CD4-positive, CD25-positive, alpha-beta regulatory T cell (primary cell): ENCODE measurements around the gene SNX17. TPM values are rescaled to one million over a fixed set of nuclear protein-coding genes. Genes with fewer than 3 reads are reported as not detected.
A peak's percentile ranks its signal among the peaks of the same experiment; 100 is the strongest.

Source experiments
- ATAC-seq, 2 donors: fragments of 150-1000 bp; cut with Tn5 transposase; one replicate each; pipeline ENCODE4 v1.10.0; 2021; ENCODE audit warnings: low read depth in 2 of 2, moderate number of reproducible peaks in 2 of 2, moderate library complexity in 1 of 2
- DNase-seq, 3 donors: peaks; one replicate each; pipeline versions ENCODE4 v3.0.0 to v3.0.0-alpha.2; 2012 to 2022; ENCODE audit warnings: mixed read lengths in 1 of 3
- H3K27ac ChIP-seq: one replicate; pipeline ENCODE4 v1.7.0; 2013; ENCODE audit warnings: mild to moderate bottlenecking, low read length; ENCODE audit not compliant: insufficient read depth, poor library complexity, severe bottlenecking
- H3K27me3 ChIP-seq: one replicate; pipeline ENCODE4 v1.7.0; 2013; ENCODE audit warnings: low read length; ENCODE audit not compliant: control insufficient read depth, insufficient read depth
- H3K36me3 ChIP-seq: one replicate; pipeline ENCODE4 v1.7.0; 2013; ENCODE audit warnings: mild to moderate bottlenecking, low read length, moderate library complexity; ENCODE audit not compliant: control insufficient read depth, insufficient read depth
- H3K4me1 ChIP-seq: 2 replicates; pipeline ENCODE4 v1.7.0; 2013; ENCODE audit warnings: mild to moderate bottlenecking, low read length; ENCODE audit not compliant: insufficient read depth, control insufficient read depth, poor library complexity, severe bottlenecking
- H3K4me3 ChIP-seq: one replicate; pipeline ENCODE4 v1.7.0; 2013; ENCODE audit warnings: low read depth, mild to moderate bottlenecking, low read length, moderate library complexity
- H3K9me3 ChIP-seq, 2 experiments: 1 replicate in 1 of 2; 2 replicates in 1 of 2; pipeline ENCODE4 v1.7.0; 2013; ENCODE audit warnings: low read length in 2 of 2, mild to moderate bottlenecking in 1 of 2, moderate library complexity in 1 of 2; ENCODE audit not compliant: control insufficient read depth in 2 of 2
- H3K27ac Mint-ChIP-seq, 3 donors: one replicate each; pipeline ENCODE4 v1.8.0; 2020 to 2022; ENCODE audit warnings: mild to moderate bottlenecking in 3 of 3, mixed read lengths in 3 of 3, moderate library complexity in 2 of 3
- H3K27me3 Mint-ChIP-seq: one replicate; pipeline ENCODE4 v1.8.0; 2022; ENCODE audit warnings: mild to moderate bottlenecking, mixed read lengths
- H3K36me3 Mint-ChIP-seq: one replicate; pipeline ENCODE4 v1.8.0; 2020; ENCODE audit warnings: mixed read lengths
- H3K4me1 Mint-ChIP-seq, 4 donors: one replicate each; pipeline ENCODE4 v1.8.0; 2020 to 2022; ENCODE audit warnings: mixed read lengths in 4 of 4, mild to moderate bottlenecking in 1 of 4
- H3K4me3 Mint-ChIP-seq, 4 donors: one replicate each; pipeline ENCODE4 v1.8.0; 2020 to 2022; ENCODE audit warnings: mild to moderate bottlenecking in 4 of 4, mixed read lengths in 4 of 4, moderate library complexity in 3 of 4
- H3K9me3 Mint-ChIP-seq, 7 donors: one replicate each; pipeline ENCODE4 v1.8.0; 2020 to 2022; ENCODE audit warnings: mixed read lengths in 7 of 7, mild to moderate bottlenecking in 3 of 7, moderate library complexity in 2 of 7
- polyA plus RNA-seq, 4 donors: library from polyadenylated mRNA; unstranded; fragments of 300-500 nt; fragmentation: Illumina TruSeq; gene quantifications; one replicate each; pipeline ENCODE4 v1.2.3, GENCODE V29; 2021
- total RNA-seq: library from RNA; stranded (reverse); gene quantifications from one replicate; pipeline ENCODE4 v1.2.3, GENCODE V29; 2022

The SNX17 gene
- total RNA-seq (85.5 TPM), polyA plus RNA-seq (100 to 1,000 TPM; 224 to 262 (median 243) TPM)

GRCh38 chr2:27370026-27370815 lies at the start of gene SNX17, which contains the start of gene EIF2B4:
Gene SNX17 (plus strand): TSS chr2:27370616. CDS start chr2:27370744, 128 bp downstream.
Gene EIF2B4 (minus strand): TSS chr2:27370338. CDS start chr2:27370314, 24 bp downstream.
- Mint-ChIP-seq H3K4me1 (peaks cover 3 to 58% (median 41%) of the 10 kb centered on the region in 4 donors), H3K27me3 (no peaks in the 10 kb centered on the region), H3K9me3 (no peaks in the 10 kb centered on the region), H3K27ac (peak within 1 kb of the TSS; percentile 94 to 99 (median 98)), H3K36me3 (peaks cover 28% of the 10 kb centered on the region), H3K4me3 (peak within 1 kb of the TSS; percentile 91 to 100 (median 100))
- peak; percentile 94 for ATAC-seq
- peak within 1 kb of the TSS; percentile 87 for H3K4me3 ChIP-seq
- H3K36me3 ChIP-seq: peaks cover 49% of the 10 kb centered on the region
- H3K27ac ChIP-seq: peak within 1 kb of the TSS; percentile 88
- H3K27me3 ChIP-seq: no peaks in the 10 kb centered on the region
- H3K4me1 ChIP-seq: peaks cover 31% of the 10 kb centered on the region
- no peaks in the 10 kb centered on the region for H3K9me3 ChIP-seq
- DNase-seq: peak; percentile 99

GRCh38 chr2:27320958-27321543 lies 49.4 kb upstream of the SNX17 start:
- Mint-ChIP-seq H3K36me3 (peaks cover 6% of the 10 kb centered on the region), H3K4me1 (peaks cover 0 to 29% (median 20%) of the 10 kb centered on the region in 4 donors), H3K27me3 (no peaks in the 10 kb centered on the region), H3K27ac (peak overlapping the region in 1 of 3 donors; percentile 45), H3K9me3 (no peaks in the 10 kb centered on the region), H3K4me3 (peak overlapping the region; percentile 49 to 93 (median 87))
- ATAC-seq: no peak
- Histone ChIP-seq H3K4me1 (peaks cover 24% of the 10 kb centered on the region), H3K36me3 (peaks cover 1% of the 10 kb centered on the region), H3K27ac (no peak overlapping the region), H3K9me3 (no peaks in the 10 kb centered on the region), H3K4me3 (peak overlapping the region; percentile 17), H3K27me3 (no peaks in the 10 kb centered on the region)
- no peak for DNase-seq

- ATAC-seq (peak in 1 of 2 donors; percentile 17), DNase-seq (peak in 1 of 3 donors; percentile 51)
- no peaks in the 10 kb centered on the region for H3K27me3 ChIP-seq
- no peaks in the 10 kb centered on the region for H3K9me3 Mint-ChIP-seq
- peak overlapping the region; percentile 48 to 99 (median 98) for H3K27ac Mint-ChIP-seq
- peaks cover 24% of the 10 kb centered on the region for H3K4me1 ChIP-seq
- H3K36me3 Mint-ChIP-seq: peaks cover 17% of the 10 kb centered on the region
- H3K4me3 ChIP-seq: peak overlapping the region; percentile 95
- H3K4me1 Mint-ChIP-seq: peaks cover 0 to 29% (median 20%) of the 10 kb centered on the region in 4 donors
- peaks cover 13% of the 10 kb centered on the region for H3K36me3 ChIP-seq
- H3K9me3 ChIP-seq: no peaks in the 10 kb centered on the region
- H3K27ac ChIP-seq: peak overlapping the region; percentile 87
- H3K4me3 Mint-ChIP-seq: peak overlapping the region; percentile 92 to 98 (median 93)
- no peaks in the 10 kb centered on the region for H3K27me3 Mint-ChIP-seq
Observed at GRCh38 chr2:27322301-27322765, 48.1 kb upstream of the SNX17 start.

GRCh38 chr2:27322766-27323595 lies 47.4 kb upstream of the SNX17 start, which contains the start of gene MPV17:
Gene MPV17 (minus strand): TSS chr2:27323097. CDS start chr2:27322517, 580 bp downstream.
- Histone ChIP-seq H3K4me1 (peaks cover 24% of the 10 kb centered on the region), H3K27ac (peak within 1 kb of the TSS; percentile 87), H3K4me3 (peak within 1 kb of the TSS; percentile 95), H3K9me3 (no peaks in the 10 kb centered on the region), H3K27me3 (no peaks in the 10 kb centered on the region), H3K36me3 (peaks cover 16% of the 10 kb centered on the region)
- Mint-ChIP-seq H3K4me3 (peak within 1 kb of the TSS; percentile 92 to 98 (median 93)), H3K9me3 (no peaks in the 10 kb centered on the region), H3K36me3 (peaks cover 20% of the 10 kb centered on the region), H3K27ac (peak within 1 kb of the TSS; percentile 95 to 99 (median 98)), H3K27me3 (no peaks in the 10 kb centered on the region), H3K4me1 (peaks cover 0 to 29% (median 19%) of the 10 kb centered on the region in 4 donors)
- peak; percentile 81 to 93 (median 84) for DNase-seq
- ATAC-seq: peak; percentile 96

- H3K27me3 Mint-ChIP-seq: no peaks in the 10 kb centered on the region
- H3K27ac ChIP-seq: peak overlapping the region; percentile 87
- no peaks in the 10 kb centered on the region for H3K27me3 ChIP-seq
- peaks cover 28% of the 10 kb centered on the region for H3K36me3 Mint-ChIP-seq
- no peaks in the 10 kb centered on the region for H3K9me3 Mint-ChIP-seq
- H3K4me3 Mint-ChIP-seq: peak overlapping the region; percentile 92 to 98 (median 93)
- peak overlapping the region; percentile 95 for H3K4me3 ChIP-seq
- DNase-seq (no peak), ATAC-seq (no peak)
- no peaks in the 10 kb centered on the region for H3K9me3 ChIP-seq
- H3K4me1 Mint-ChIP-seq: peaks cover 0 to 29% (median 19%) of the 10 kb centered on the region in 4 donors
- H3K4me1 ChIP-seq: peaks cover 24% of the 10 kb centered on the region
- peak overlapping the region; percentile 95 to 99 (median 98) for H3K27ac Mint-ChIP-seq
- H3K36me3 ChIP-seq: peaks cover 24% of the 10 kb centered on the region
Observed at GRCh38 chr2:27323596-27324285, 46.7 kb upstream of the SNX17 start.

GRCh38 chr2:27324720-27325119 lies 45.7 kb upstream of the SNX17 start:
- Mint-ChIP-seq H3K4me3 (peak overlapping the region; percentile 61 to 81 (median 66)), H3K4me1 (peaks cover 0 to 29% (median 19%) of the 10 kb centered on the region in 4 donors), H3K27me3 (no peaks in the 10 kb centered on the region), H3K9me3 (no peaks in the 10 kb centered on the region), H3K27ac (peak overlapping the region in 2 of 3 donors; percentile 88 to 99), H3K36me3 (peaks cover 31% of the 10 kb centered on the region)
- no peak overlapping the region for H3K4me3 ChIP-seq
- ATAC-seq: no peak
- DNase-seq: no peak
- H3K9me3 ChIP-seq: no peaks in the 10 kb centered on the region
- no peaks in the 10 kb centered on the region for H3K27me3 ChIP-seq
- H3K36me3 ChIP-seq: peaks cover 32% of the 10 kb centered on the region
- H3K4me1 ChIP-seq: peaks cover 24% of the 10 kb centered on the region
- no peak overlapping the region for H3K27ac ChIP-seq
